K562 (cell line): ENCODE results near the gene SLC41A3. TPM values are rescaled to one million over a fixed set of nuclear protein-coding genes. Genes with fewer than 3 reads are reported as not detected.

Experiments used
- ASH1L ChIP-seq: fragments of 450-650 bp; IDR thresholded peaks from 2 replicates; pipeline ENCODE4 v1.6.1; 2018; ENCODE audit warnings: borderline replicate concordance, mild to moderate bottlenecking, low read depth; ENCODE audit not compliant: partially characterized antibody
- CHCHD3 ChIP-seq: fragments of 250-450 bp; sonication (Bioruptor Pico); IDR thresholded peaks from 2 replicates; pipeline ENCODE4 v2.1.2; 2022; ENCODE audit warnings: mild to moderate bottlenecking
- CHD4 ChIP-seq: fragments of 200-600 bp; sonication (generic); IDR thresholded peaks from 3 replicates; pipeline ENCODE4 v1.6.1; 2012; ENCODE audit warnings: low read depth, mild to moderate bottlenecking, mixed read lengths, low read length, inconsistent platforms; ENCODE audit not compliant: insufficient read depth, insufficient replicate concordance, poor library complexity, severe bottlenecking
- CREB1 ChIP-seq, 2 experiments: sonication (generic) in 1 of 2; formaldehyde crosslinking in 1 of 2; IDR thresholded peaks; 2 replicates each; pipeline versions ENCODE4 v1.6.1 to v1.8.0; 2012 to 2022; ENCODE audit warnings: inconsistent platforms in 1 of 2, mild to moderate bottlenecking in 1 of 2, missing genetic modification reagents in 1 of 2, moderate library complexity in 1 of 2
- HDAC8 ChIP-seq: fragments of 450-650 bp; IDR thresholded peaks from 2 replicates; pipeline ENCODE4 v1.6.1; 2016; ENCODE audit warnings: mild to moderate bottlenecking, missing genetic modification characterization, moderate library complexity, missing compliant biosample characterization
- HMGN3 ChIP-seq: IDR thresholded peaks from 2 replicates; pipeline ENCODE4 v1.6.1; 2011; ENCODE audit warnings: borderline replicate concordance, low read depth, mild to moderate bottlenecking, mixed read lengths, low read length; ENCODE audit not compliant: insufficient read length; ENCODE audit errors: extremely low read depth
- SAFB ChIP-seq: fragments of 200-400 bp; formaldehyde crosslinking; IDR thresholded peaks from 2 replicates; pipeline ENCODE4 v1.6.1; 2017; ENCODE audit warnings: low read depth, low read length, borderline replicate concordance
- SMARCA4 ChIP-seq: fragments of 450-650 bp; IDR thresholded peaks from 2 replicates; pipeline ENCODE4 v1.6.1; 2016
- ZBTB7A ChIP-seq: IDR thresholded peaks from 2 replicates; pipeline ENCODE4 v1.6.1; 2011; ENCODE audit warnings: low read depth, mild to moderate bottlenecking, low read length, moderate library complexity, borderline replicate concordance; ENCODE audit not compliant: control insufficient read depth
- ZNF121 ChIP-seq: sonication (generic); formaldehyde crosslinking; conservative IDR thresholded peaks from 2 replicates; pipeline ENCODE4 v1.8.0; 2022; ENCODE audit warnings: missing genetic modification reagents
- ZNF282 ChIP-seq: sonication (generic); formaldehyde crosslinking; IDR thresholded peaks from 2 replicates; pipeline ENCODE4 v1.8.1; 2023; ENCODE audit warnings: missing genetic modification reagents
- polyA plus RNA-seq, 8 experiments: library from polyadenylated mRNA; depleted of rRNA in 4 of 8; stranded (reverse) in 5 of 8; unstranded in 3 of 8; fragments of >200 nt; fragmentation: Nextera tagmentation in 2 of 8; fragmentation: Illumina TruSeq in 1 of 8; extraction: Ambion mirVana in 2 of 8; extraction: Trizol in 1 of 8; gene quantifications; 2 replicates each; pipeline versions ENCODE4 v1.2.1 to v1.2.3, GENCODE V29; 2011 to 2014; ENCODE audit warnings: inconsistent platforms in 1 of 8, missing spikeins in 1 of 8
- total RNA-seq, 7 experiments: library from RNA; depleted of rRNA in 6 of 7; stranded (reverse); fragments of >200 nt in 6 of 7; fragmentation: Illumina TruSeq in 2 of 7; extraction: Trizol in 2 of 7; gene quantifications; 2 replicates each; pipeline versions ENCODE4 v1.2.1 to v1.2.3, GENCODE V29; 2011 to 2021; ENCODE audit warnings: low replicate concordance in 1 of 7
- TF ChIP-seq, protein P1 (sequence below): fragments of 200-600 bp; sonication (generic); IDR thresholded peaks from one replicate; pipeline ENCODE4 v1.6.1; 2012; ENCODE audit warnings: mild to moderate bottlenecking, low read depth, low read length, inconsistent platforms
- TF ChIP-seq, protein P2 (sequence below): sonication (generic); formaldehyde crosslinking; IDR thresholded peaks from 2 replicates; pipeline ENCODE4 v1.8.1; 2023; ENCODE audit warnings: mild to moderate bottlenecking, missing genetic modification reagents

Gene SLC41A3
- total and polyA plus RNA-seq, 9 of the 15 experiments (the other 6 are each of a cell fraction or from before 2014, with no cell fraction given) = 4.1 to 20.7 (median 11.2) TPM

DNA sequence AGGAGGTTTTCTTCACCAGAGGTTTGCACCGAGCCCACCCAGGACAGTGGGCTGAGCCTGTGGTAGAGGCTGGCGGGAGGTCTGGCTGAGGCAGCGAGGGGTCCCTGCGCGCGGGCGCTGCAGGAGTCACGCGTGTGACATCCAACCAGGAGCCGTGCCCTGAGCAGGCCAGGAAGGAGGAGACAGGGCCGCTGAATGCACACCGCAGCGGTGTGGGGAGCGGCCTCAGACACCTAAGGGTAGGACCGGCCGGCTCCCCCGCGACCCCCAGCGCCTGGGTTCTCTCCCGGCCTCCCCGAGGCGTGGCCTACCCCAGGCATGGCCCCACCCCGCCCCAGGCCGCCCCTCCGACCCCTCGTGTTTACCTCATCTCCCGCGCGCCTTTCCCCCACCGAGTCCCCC, 412 bp downstream of the SLC41A3 start (continued):
- TF ChIP-seq, protein P1, sequence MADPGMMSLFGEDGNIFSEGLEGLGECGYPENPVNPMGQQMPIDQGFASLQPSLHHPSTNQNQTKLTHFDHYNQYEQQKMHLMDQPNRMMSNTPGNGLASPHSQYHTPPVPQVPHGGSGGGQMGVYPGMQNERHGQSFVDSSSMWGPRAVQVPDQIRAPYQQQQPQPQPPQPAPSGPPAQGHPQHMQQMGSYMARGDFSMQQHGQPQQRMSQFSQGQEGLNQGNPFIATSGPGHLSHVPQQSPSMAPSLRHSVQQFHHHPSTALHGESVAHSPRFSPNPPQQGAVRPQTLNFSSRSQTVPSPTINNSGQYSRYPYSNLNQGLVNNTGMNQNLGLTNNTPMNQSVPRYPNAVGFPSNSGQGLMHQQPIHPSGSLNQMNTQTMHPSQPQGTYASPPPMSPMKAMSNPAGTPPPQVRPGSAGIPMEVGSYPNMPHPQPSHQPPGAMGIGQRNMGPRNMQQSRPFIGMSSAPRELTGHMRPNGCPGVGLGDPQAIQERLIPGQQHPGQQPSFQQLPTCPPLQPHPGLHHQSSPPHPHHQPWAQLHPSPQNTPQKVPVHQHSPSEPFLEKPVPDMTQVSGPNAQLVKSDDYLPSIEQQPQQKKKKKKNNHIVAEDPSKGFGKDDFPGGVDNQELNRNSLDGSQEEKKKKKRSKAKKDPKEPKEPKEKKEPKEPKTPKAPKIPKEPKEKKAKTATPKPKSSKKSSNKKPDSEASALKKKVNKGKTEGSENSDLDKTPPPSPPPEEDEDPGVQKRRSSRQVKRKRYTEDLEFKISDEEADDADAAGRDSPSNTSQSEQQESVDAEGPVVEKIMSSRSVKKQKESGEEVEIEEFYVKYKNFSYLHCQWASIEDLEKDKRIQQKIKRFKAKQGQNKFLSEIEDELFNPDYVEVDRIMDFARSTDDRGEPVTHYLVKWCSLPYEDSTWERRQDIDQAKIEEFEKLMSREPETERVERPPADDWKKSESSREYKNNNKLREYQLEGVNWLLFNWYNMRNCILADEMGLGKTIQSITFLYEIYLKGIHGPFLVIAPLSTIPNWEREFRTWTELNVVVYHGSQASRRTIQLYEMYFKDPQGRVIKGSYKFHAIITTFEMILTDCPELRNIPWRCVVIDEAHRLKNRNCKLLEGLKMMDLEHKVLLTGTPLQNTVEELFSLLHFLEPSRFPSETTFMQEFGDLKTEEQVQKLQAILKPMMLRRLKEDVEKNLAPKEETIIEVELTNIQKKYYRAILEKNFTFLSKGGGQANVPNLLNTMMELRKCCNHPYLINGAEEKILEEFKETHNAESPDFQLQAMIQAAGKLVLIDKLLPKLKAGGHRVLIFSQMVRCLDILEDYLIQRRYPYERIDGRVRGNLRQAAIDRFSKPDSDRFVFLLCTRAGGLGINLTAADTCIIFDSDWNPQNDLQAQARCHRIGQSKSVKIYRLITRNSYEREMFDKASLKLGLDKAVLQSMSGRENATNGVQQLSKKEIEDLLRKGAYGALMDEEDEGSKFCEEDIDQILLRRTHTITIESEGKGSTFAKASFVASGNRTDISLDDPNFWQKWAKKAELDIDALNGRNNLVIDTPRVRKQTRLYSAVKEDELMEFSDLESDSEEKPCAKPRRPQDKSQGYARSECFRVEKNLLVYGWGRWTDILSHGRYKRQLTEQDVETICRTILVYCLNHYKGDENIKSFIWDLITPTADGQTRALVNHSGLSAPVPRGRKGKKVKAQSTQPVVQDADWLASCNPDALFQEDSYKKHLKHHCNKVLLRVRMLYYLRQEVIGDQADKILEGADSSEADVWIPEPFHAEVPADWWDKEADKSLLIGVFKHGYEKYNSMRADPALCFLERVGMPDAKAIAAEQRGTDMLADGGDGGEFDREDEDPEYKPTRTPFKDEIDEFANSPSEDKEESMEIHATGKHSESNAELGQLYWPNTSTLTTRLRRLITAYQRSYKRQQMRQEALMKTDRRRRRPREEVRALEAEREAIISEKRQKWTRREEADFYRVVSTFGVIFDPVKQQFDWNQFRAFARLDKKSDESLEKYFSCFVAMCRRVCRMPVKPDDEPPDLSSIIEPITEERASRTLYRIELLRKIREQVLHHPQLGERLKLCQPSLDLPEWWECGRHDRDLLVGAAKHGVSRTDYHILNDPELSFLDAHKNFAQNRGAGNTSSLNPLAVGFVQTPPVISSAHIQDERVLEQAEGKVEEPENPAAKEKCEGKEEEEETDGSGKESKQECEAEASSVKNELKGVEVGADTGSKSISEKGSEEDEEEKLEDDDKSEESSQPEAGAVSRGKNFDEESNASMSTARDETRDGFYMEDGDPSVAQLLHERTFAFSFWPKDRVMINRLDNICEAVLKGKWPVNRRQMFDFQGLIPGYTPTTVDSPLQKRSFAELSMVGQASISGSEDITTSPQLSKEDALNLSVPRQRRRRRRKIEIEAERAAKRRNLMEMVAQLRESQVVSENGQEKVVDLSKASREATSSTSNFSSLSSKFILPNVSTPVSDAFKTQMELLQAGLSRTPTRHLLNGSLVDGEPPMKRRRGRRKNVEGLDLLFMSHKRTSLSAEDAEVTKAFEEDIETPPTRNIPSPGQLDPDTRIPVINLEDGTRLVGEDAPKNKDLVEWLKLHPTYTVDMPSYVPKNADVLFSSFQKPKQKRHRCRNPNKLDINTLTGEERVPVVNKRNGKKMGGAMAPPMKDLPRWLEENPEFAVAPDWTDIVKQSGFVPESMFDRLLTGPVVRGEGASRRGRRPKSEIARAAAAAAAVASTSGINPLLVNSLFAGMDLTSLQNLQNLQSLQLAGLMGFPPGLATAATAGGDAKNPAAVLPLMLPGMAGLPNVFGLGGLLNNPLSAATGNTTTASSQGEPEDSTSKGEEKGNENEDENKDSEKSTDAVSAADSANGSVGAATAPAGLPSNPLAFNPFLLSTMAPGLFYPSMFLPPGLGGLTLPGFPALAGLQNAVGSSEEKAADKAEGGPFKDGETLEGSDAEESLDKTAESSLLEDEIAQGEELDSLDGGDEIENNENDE = no peak
- 0 out of 2 replicates have a peak, but pooled peaks have one; percentile 0 for TF ChIP-seq CREB1 (IDR thresholded peaks at IDR 0.05)
- no peak for TF ChIP-seq CREB1 (CRISPR knock-in tag; IDR thresholded peaks at IDR 0.05)
- TF ChIP-seq SAFB = peak; percentile 60; the same call in 1 of the 2 replicates
- TF ChIP-seq ZNF282 (CRISPR knock-in tag) = no peak
- peak; percentile 26 for TF ChIP-seq HMGN3
- no peak for TF ChIP-seq CHD4
- TF ChIP-seq HDAC8 (tag) = no peak
- no peak for TF ChIP-seq ASH1L
- no peak for TF ChIP-seq ZNF121 (CRISPR knock-in tag)
- TF ChIP-seq CHCHD3 (CRISPR knock-in tag) = no peak
- no peak for TF ChIP-seq SMARCA4
- TF ChIP-seq, protein P2, sequence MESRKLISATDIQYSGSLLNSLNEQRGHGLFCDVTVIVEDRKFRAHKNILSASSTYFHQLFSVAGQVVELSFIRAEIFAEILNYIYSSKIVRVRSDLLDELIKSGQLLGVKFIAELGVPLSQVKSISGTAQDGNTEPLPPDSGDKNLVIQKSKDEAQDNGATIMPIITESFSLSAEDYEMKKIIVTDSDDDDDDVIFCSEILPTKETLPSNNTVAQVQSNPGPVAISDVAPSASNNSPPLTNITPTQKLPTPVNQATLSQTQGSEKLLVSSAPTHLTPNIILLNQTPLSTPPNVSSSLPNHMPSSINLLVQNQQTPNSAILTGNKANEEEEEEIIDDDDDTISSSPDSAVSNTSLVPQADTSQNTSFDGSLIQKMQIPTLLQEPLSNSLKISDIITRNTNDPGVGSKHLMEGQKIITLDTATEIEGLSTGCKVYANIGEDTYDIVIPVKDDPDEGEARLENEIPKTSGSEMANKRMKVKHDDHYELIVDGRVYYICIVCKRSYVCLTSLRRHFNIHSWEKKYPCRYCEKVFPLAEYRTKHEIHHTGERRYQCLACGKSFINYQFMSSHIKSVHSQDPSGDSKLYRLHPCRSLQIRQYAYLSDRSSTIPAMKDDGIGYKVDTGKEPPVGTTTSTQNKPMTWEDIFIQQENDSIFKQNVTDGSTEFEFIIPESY (CRISPR knock-in tag) = no peak
- peak; percentile 8; the same call in 1 of the 2 replicates for TF ChIP-seq ZBTB7A
- TF ChIP-seq, all 486 proteins: peak for 5
